ENCODE measurements around the gene IL12A. TPM values are rescaled to one million over a fixed set of nuclear protein-coding genes. Genes with fewer than 3 reads are reported as not detected.

Gene IL12A
- total RNA-seq, 1 donor from 2014 or later, result 0.26 TPM

DNA sequence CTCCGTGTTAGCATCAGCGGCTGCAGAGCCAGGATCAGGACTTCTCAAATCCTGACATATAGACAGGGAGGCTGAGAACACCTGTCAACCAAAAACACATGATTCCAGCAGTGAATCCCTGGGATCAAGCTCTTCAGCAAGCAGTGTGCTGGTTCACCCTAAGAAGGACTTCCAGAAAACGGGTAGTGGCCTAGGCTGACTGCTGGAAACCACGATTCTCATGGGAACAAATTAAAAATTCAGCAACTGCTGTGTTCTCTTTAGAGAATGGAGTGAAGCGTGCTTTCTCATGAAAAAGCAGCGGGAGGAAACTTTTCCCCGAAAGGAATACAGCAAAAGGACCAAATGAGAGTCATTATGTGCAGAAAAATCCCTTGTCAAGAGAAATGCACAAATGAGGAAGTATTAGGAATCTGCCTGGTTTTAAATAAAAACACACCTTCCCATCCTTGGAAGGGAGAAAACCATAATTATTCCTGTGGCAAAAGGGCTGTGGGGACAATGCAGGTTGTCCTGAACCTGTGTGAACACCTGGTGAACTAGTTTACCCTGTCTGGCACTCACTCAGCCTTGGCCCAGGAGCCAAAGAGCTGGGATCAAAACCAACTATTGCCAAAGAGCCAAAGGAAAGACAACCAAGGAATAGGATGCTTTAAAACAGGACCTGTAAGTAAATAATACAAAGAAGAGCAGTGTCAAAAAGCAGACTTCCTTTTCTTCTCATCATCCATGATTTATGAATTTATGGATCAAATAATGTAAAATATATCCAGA, 13.4 kb downstream of the IL12A start:
- Histone ChIP-seq H3K4me3 (ENCODE audit: low read depth, low read length) (no peak overlapping the region), H3K27me3 (ENCODE audit: control insufficient read depth, insufficient read depth, low read length) (no peaks in the 10 kb centered on the region), H3K36me3 (ENCODE audit: control insufficient read depth, insufficient read depth, low read length) (no peaks in the 10 kb centered on the region)
- TF ChIP-seq, protein P1, sequence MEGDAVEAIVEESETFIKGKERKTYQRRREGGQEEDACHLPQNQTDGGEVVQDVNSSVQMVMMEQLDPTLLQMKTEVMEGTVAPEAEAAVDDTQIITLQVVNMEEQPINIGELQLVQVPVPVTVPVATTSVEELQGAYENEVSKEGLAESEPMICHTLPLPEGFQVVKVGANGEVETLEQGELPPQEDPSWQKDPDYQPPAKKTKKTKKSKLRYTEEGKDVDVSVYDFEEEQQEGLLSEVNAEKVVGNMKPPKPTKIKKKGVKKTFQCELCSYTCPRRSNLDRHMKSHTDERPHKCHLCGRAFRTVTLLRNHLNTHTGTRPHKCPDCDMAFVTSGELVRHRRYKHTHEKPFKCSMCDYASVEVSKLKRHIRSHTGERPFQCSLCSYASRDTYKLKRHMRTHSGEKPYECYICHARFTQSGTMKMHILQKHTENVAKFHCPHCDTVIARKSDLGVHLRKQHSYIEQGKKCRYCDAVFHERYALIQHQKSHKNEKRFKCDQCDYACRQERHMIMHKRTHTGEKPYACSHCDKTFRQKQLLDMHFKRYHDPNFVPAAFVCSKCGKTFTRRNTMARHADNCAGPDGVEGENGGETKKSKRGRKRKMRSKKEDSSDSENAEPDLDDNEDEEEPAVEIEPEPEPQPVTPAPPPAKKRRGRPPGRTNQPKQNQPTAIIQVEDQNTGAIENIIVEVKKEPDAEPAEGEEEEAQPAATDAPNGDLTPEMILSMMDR (IDR thresholded peaks at IDR 0.05; ENCODE audit: insufficient read depth, low read length, severe bottlenecking), result no peak
- DNase-seq (ENCODE audit: low read depth) (no peak), FAIRE-seq (no peak)

DNA sequence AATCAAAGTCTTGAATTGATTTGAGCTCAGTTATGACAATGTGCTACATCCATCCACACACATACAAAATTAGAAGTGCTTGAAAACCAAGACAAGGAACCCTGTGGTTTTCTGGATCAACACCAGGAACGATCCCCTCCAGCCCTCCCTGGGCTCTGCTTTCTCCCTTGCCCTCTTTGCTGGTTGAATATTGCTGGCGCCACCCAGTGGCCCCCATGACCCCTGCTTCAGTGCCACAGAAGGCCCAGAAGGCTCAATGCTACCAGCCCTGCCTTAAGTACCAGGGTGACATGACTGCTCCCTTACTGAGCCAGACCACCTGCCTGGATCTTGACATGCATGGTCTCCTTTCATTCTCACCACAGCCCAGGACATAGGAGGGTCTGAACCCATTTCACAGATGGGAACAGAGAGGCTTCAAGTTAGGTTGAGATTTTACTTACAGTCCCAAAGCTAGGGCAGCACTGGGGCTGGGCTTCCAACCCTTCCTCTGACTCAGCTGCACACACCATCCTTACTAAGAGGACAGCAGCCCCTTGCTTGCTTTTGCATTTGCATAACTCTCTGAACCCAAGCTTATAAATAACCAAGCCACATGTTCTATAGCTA, 15.0 kb downstream of the IL12A start:
- no peak for FAIRE-seq
- DNase-seq (ENCODE audit: low read depth), result peak; percentile 44
- Histone ChIP-seq H3K4me3 (ENCODE audit: low read depth, low read length) (no peak overlapping the region), H3K27me3 (ENCODE audit: control insufficient read depth, insufficient read depth, low read length) (no peaks in the 10 kb centered on the region), H3K36me3 (ENCODE audit: control insufficient read depth, insufficient read depth, low read length) (no peaks in the 10 kb centered on the region)
- TF ChIP-seq, protein P1 (IDR thresholded peaks at IDR 0.05; ENCODE audit: insufficient read depth, low read length, severe bottlenecking), result peak; percentile 73

DNA sequence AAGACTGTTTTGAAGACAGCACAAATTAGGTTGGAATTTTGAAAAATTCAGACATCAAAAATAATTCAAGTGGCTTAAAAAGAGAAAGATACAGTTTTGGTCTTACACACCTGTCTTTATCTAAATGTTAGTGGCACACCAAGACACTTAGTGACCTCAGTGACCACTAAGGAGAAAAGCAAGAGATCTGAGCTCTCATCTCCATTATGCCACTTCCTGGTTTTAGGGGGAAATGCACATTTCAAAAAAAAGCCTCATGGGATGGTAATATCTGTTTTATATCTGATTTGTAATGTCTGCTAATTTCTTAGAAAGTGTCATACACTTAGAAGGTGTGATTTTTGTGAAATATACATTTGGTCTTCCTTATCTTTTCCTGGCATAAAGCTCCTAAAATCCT, 16.4 kb downstream of the IL12A start:
- DNase-seq (ENCODE audit: low read depth) (no peak), FAIRE-seq (no peak)
- H3K4me3 ChIP-seq (ENCODE audit: low read depth, low read length), result no peak overlapping the region
- H3K27me3 ChIP-seq (ENCODE audit: control insufficient read depth, insufficient read depth, low read length), result no peaks in the 10 kb centered on the region
- TF ChIP-seq, protein P1 (IDR thresholded peaks at IDR 0.05; ENCODE audit: insufficient read depth, low read length, severe bottlenecking), result no peak
- no peaks in the 10 kb centered on the region for H3K36me3 ChIP-seq (ENCODE audit: control insufficient read depth, insufficient read depth, low read length)

DNA sequence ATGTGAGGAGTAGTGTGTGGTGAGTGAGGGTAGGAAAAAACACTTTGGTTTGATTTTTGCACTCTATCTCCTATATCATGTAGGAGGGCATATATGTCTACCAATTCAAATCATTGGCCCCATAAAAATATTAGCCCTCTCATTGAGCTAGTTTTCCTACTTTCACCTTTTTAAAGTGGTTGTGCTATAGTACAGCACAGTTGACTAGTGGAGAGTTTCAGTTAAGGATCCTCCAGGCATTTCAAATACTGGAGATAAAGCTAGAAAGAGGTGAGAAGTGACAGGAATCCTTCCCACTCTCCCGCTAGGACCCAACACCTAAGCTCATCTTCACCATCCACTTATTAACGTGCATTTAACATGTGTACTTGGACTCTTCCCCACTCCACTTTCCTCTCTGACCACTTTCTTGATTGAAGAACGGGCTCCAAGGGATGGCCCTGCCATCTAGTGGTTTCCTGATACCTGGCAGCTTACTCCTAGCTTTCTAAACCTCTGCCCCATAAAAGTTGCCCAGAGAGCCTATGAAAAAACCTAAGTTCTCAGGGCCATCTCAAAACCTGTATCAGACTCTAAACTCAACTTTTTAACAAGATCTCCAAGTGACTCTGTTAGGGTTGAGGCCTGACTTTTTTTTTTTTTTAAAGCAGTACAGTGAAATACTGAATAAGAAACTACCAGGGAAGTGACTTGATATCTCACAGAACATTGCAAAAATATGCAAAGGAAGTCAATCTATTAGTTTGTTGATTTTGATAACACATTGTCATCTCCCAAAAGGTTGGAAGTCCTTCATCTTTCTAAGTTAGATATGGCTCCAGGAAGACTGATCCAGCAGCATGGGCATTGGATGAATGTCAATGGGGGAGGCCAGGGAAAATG, 17.9 kb downstream of the IL12A start:
- peak; percentile 61 for DNase-seq (ENCODE audit: low read depth)

DNA sequence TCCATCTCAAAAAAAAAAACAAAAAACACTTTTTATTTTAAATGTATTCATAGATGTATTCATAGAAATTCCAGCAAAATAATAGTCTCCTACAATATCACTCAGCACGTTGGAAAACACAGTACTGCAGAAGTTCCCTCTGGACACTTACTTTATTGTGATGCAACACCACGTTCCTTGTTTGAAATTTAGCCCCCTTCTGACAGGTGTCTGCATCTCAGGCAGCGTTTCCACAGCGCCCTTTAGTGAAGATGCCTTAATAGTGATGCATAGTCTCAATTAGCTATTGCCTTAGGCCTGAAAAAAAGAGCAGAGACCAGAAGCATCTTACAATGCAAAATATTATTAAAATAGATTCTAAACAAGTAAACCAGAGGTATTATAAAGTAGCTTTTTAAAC, 20.3 kb downstream of the IL12A start:
- Histone ChIP-seq H3K4me3 (ENCODE audit: low read depth, low read length) (no peak overlapping the region), H3K36me3 (ENCODE audit: control insufficient read depth, insufficient read depth, low read length) (no peaks in the 10 kb centered on the region), H3K27me3 (ENCODE audit: control insufficient read depth, insufficient read depth, low read length) (no peaks in the 10 kb centered on the region)
- DNase-seq (ENCODE audit: low read depth) (no peak), FAIRE-seq (no peak)
- TF ChIP-seq, protein P1 (IDR thresholded peaks at IDR 0.05; ENCODE audit: insufficient read depth, low read length, severe bottlenecking), result no peak

More for the DNA sequence above, 17.9 kb downstream of the IL12A start:
- no peaks in the 10 kb centered on the region for H3K36me3 ChIP-seq (ENCODE audit: control insufficient read depth, insufficient read depth, low read length)
- FAIRE-seq, result no peak
- H3K4me3 ChIP-seq (ENCODE audit: low read depth, low read length), result no peak overlapping the region
- TF ChIP-seq, protein P1 (IDR thresholded peaks at IDR 0.05; ENCODE audit: insufficient read depth, low read length, severe bottlenecking), result peak; percentile 86
- no peaks in the 10 kb centered on the region for H3K27me3 ChIP-seq (ENCODE audit: control insufficient read depth, insufficient read depth, low read length)

Data from bronchial epithelial cell (primary cell).